HUES48 (cell line): ENCODE measurements around the gene NSG1.

ENCODE experiments used
- H3K27ac ChIP-seq: one replicate; pipeline ENCODE4 v1.7.0; 2013; ENCODE audit warnings: low read depth, low read length, inconsistent platforms
- H3K27me3 ChIP-seq: 2 replicates; pipeline ENCODE4 v1.6.1; 2013; ENCODE audit warnings: mild to moderate bottlenecking, low read length; ENCODE audit not compliant: control insufficient read depth, insufficient read depth
- H3K36me3 ChIP-seq: 2 replicates; pipeline ENCODE4 v1.6.1; 2013; ENCODE audit warnings: low read length; ENCODE audit not compliant: control insufficient read depth, insufficient read depth
- H3K4me1 ChIP-seq: 2 replicates; pipeline ENCODE4 v1.6.1; 2013; ENCODE audit warnings: mild to moderate bottlenecking, low read length; ENCODE audit not compliant: control insufficient read depth, insufficient read depth
- H3K4me3 ChIP-seq: 2 replicates; pipeline ENCODE4 v1.5.1; 2013; ENCODE audit warnings: mild to moderate bottlenecking, low read depth, low read length
- H3K9ac ChIP-seq: 2 replicates; pipeline ENCODE4 v1.6.1; 2013; ENCODE audit warnings: mild to moderate bottlenecking, low read depth, low read length, moderate library complexity
- H3K9me3 ChIP-seq: 2 replicates; pipeline ENCODE4 v1.6.1; 2013; ENCODE audit warnings: low read length; ENCODE audit not compliant: control insufficient read depth, insufficient read depth

Gene NSG1

GRCh38 chr4:4410271-4410670, 23.4 kb downstream of the NSG1 start:
- Histone ChIP-seq H3K36me3 (peaks cover 4% of the 10 kb centered on the region; the same call in 1 of the 2 replicates), H3K9me3 (no peaks in the 10 kb centered on the region), H3K27ac (no peak overlapping the region), H3K4me3 (no peak overlapping the region), H3K27me3 (no peaks in the 10 kb centered on the region), H3K4me1 (no peaks in the 10 kb centered on the region), H3K9ac (no peak overlapping the region)

GRCh38 chr4:4411906-4412305, 25.0 kb downstream of the NSG1 start:
- H3K36me3 ChIP-seq: peaks cover 6% of the 10 kb centered on the region; the same call in 1 of the 2 replicates
- no peaks in the 10 kb centered on the region for H3K27me3 ChIP-seq
- no peak overlapping the region for H3K4me3 ChIP-seq
- no peaks in the 10 kb centered on the region for H3K9me3 ChIP-seq
- H3K9ac ChIP-seq: no peak overlapping the region
- H3K4me1 ChIP-seq: no peaks in the 10 kb centered on the region
- no peak overlapping the region for H3K27ac ChIP-seq

- no peak overlapping the region for H3K9ac ChIP-seq
- H3K4me1 ChIP-seq: no peaks in the 10 kb centered on the region
- peaks cover 14% of the 10 kb centered on the region for H3K36me3 ChIP-seq
- H3K4me3 ChIP-seq: no peak overlapping the region
- H3K9me3 ChIP-seq: no peaks in the 10 kb centered on the region
- H3K27me3 ChIP-seq: no peaks in the 10 kb centered on the region
- H3K27ac ChIP-seq: no peak overlapping the region
Measured at GRCh38 chr4:4412641-4413372, 25.9 kb downstream of the NSG1 start.

- Histone ChIP-seq H3K36me3 (peaks cover 19% of the 10 kb centered on the region), H3K27ac (no peak overlapping the region), H3K9ac (no peak overlapping the region), H3K4me1 (no peaks in the 10 kb centered on the region), H3K4me3 (no peak overlapping the region), H3K9me3 (no peaks in the 10 kb centered on the region), H3K27me3 (no peaks in the 10 kb centered on the region)
Measured at GRCh38 chr4:4413373-4413725, 26.4 kb downstream of the NSG1 start.

GRCh38 chr4:4413806-4414205, 26.9 kb downstream of the NSG1 start:
- no peak overlapping the region for H3K9ac ChIP-seq
- peaks cover 23% of the 10 kb centered on the region for H3K36me3 ChIP-seq
- no peaks in the 10 kb centered on the region for H3K4me1 ChIP-seq
- H3K27me3 ChIP-seq: no peaks in the 10 kb centered on the region
- H3K4me3 ChIP-seq: no peak overlapping the region
- H3K9me3 ChIP-seq: no peaks in the 10 kb centered on the region
- H3K27ac ChIP-seq: no peak overlapping the region

- Histone ChIP-seq H3K9me3 (no peaks in the 10 kb centered on the region), H3K4me1 (no peaks in the 10 kb centered on the region), H3K27me3 (no peaks in the 10 kb centered on the region), H3K27ac (no peak overlapping the region), H3K9ac (no peak overlapping the region), H3K36me3 (peaks cover 37% of the 10 kb centered on the region), H3K4me3 (no peak overlapping the region)
Measured at GRCh38 chr4:4415107-4415805, 28.4 kb downstream of the NSG1 start.

GRCh38 chr4:4415806-4416805, 29.2 kb downstream of the NSG1 start:
- no peaks in the 10 kb centered on the region for H3K27me3 ChIP-seq
- no peak overlapping the region for H3K27ac ChIP-seq
- H3K9me3 ChIP-seq: no peaks in the 10 kb centered on the region
- no peak overlapping the region for H3K9ac ChIP-seq
- H3K36me3 ChIP-seq: peaks cover 42% of the 10 kb centered on the region
- H3K4me3 ChIP-seq: no peak overlapping the region
- H3K4me1 ChIP-seq: no peaks in the 10 kb centered on the region

GRCh38 chr4:4416981-4417380, 30.1 kb downstream of the NSG1 start:
- Histone ChIP-seq H3K27ac (no peak overlapping the region), H3K9ac (no peak overlapping the region), H3K4me1 (no peaks in the 10 kb centered on the region), H3K4me3 (no peak overlapping the region), H3K36me3 (peaks cover 45% of the 10 kb centered on the region), H3K27me3 (no peaks in the 10 kb centered on the region), H3K9me3 (no peaks in the 10 kb centered on the region)

- H3K9ac ChIP-seq: no peak overlapping the region
- H3K27me3 ChIP-seq: no peaks in the 10 kb centered on the region
- peaks cover 45% of the 10 kb centered on the region for H3K36me3 ChIP-seq
- no peak overlapping the region for H3K27ac ChIP-seq
- no peaks in the 10 kb centered on the region for H3K9me3 ChIP-seq
- no peak overlapping the region for H3K4me3 ChIP-seq
- no peaks in the 10 kb centered on the region; the same call in 1 of the 2 replicates for H3K4me1 ChIP-seq
Measured at GRCh38 chr4:4417886-4418285, 31.0 kb downstream of the NSG1 start.

GRCh38 chr4:4418676-4419390, 31.9 kb downstream of the NSG1 start:
- H3K9me3 ChIP-seq: no peaks in the 10 kb centered on the region
- H3K9ac ChIP-seq: no peak overlapping the region
- H3K4me3 ChIP-seq: no peak overlapping the region
- no peaks in the 10 kb centered on the region for H3K27me3 ChIP-seq
- H3K27ac ChIP-seq: no peak overlapping the region
- peaks cover 45% of the 10 kb centered on the region for H3K36me3 ChIP-seq
- H3K4me1 ChIP-seq: peaks cover 8% of the 10 kb centered on the region
